C1 segment of cervical spinal cord (tissue), 14 donors: ENCODE measurements around the gene MAP1S.

Experiments
- DNase-seq, 14 donors: peaks; one replicate each; lab custom pipeline; 2025; lab: John Stamatoyannopoulos, UW

MAP1S gene

DNA sequence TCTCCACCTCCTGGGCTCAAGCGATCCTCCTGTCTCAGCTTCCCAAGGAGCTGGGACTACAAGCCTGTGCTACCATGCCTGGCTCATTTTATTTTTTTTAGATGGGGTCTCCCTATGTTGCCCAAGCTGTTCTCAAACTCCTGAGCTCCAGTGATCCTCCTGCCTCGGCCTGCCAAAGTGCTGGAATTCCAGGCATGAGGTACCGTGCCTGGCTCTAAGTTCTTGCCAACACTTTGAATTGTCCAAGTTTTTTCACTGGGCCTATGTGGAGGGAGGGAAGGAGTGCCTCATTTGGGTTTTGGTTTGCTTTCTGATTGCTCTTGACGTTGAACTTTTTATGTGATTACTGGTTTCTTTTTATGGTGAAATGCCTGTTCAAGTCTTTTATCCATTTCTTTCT is 26.7 kb upstream of the MAP1S start:
- no peak for DNase-seq

DNA sequence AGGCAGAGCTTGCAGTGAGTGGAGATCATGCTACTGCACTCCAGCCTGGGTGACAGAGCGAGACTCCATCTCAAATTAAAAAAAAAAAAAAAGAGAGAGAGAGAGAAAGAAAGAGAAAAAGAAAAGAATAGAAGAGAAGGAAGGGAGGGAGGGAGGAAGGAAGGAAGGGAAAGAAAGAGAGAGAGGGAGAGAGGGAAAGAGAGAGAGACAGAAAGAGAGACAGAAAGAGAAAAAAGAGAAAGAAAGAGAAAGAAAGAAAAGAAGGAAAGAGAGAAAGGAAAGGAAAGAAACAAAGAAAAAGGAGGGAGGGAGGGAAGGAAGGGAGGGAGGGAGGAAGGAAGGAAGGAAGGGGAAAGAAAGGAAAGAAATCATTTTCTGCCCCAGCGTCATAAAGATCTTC is 24.1 kb upstream of the MAP1S start:
- DNase-seq = no peak

DNA sequence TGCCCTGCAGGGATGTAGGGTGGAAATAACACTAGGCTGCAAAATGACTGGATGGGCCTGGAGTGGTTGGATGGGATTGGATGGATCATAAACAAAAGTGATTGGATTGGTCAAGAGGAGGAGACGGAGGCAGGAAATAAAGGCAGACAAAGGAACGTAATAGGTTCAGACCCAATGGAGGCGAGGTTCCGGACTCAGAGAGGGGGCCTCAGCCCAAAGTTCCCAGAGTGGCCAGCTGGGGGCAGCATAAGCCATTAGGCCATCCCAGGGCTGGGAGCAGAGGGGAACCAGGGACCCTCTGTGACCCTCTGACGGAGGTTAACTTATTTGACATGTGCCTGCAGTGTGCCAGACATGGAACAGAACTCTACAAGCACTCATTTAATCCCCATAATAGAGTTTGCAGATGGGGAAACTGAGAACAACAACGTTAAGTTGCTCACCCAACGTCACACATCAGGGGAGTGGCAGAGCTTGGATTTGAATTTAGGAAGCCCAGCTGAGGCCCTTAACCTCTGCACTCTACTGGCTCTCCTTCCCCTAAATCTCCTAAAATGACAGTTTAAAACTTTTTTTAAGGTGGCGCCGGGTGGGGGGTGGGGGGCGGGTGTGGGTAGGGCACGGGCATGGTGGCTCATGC is 15.3 kb upstream of the MAP1S start:
- peak in 8 of 14 donors; percentile 12 to 60 (median 36) for DNase-seq

DNA sequence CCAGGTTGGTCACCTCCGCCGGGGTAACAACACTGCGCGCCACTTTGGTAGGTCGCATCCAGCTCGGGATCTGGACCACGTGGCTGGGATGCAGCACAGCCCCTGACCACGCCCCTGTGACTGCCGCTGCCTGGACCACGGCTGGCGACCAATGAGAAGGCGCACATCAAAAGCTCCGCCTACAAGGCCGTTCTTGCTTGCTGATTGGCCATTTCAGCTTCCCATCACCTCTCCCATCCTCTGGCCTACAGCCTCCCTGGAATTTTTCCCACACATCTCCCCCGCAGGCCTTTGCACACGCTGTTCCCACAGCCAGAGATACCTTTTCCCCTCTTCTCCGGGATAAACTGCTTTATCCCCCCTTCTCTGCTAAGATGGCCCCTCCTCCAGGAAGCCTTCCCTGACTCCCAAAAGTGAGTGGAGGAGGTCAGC is 12.5 kb upstream of the MAP1S start:
- DNase-seq = peak in 10 of 14 donors; percentile 5 to 78 (median 14)

DNA sequence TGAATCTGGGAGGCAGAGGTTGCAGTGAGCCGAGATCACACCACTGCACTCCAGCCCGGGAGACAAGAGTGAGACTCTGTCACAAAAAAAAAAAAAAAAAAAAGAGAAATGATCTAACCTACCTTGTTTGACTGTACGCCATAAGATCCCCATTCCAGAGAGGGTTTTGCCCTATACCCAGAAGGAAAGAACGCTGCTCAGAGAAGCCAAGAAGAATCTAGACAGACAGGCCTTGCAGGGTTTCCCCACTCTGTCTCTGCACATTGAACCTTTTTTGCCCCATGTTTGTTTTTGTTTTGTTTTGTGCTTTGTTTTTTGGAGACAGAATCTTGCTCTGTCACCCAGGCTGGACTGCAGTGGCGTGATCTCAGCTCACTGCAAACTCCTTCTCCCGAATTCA is 7.4 kb upstream of the MAP1S start:
- DNase-seq = no peak

DNA sequence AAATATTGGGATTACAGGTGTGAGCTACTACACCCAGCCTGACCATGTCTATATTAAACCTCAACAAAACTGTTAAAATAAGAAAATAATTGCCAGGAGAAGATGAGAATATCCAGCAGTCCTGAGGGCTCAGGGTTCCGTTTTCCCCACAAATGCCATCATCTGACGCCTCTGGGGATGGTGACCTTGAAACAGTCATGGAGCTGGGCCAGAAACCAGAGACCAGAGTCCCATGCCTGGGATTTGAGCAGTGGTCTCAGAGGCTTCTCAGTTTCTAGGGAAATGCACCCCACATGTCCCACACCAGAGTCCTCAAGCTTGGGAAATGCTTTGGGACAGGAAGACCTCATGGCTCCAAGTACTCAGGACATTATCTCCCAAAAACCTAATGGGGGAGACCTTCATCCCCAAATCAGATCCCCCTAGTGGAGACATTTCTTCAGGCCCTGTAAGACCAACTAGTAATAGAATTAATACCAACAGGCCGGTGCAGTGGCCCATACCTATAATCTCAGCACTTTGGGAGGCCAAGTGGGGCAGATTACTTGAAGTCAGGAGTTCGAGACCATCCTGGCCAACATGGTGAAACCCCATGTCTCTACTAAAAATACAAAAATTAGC is 2.9 kb upstream of the MAP1S start:
- no peak for DNase-seq

DNA sequence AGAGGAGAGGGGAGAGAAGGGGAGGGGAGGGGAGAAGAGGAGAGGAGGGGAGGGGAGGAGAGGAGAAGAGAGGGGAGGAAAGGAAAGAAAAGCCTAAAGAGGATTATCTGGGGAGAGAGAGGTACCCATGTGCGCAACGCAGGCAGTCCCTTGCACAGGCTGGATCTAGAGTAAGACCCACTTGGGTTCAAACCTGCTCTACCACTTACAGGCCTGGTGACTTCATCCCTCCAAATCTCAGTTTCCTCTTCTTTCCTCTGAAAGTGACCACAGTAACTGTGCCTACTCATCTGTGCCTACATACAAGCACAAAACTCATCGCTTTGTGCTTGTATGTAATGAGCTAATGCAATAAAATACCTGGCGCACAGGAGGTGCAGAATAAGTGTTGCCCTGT is 732 bp upstream of the MAP1S start:
- no peak for DNase-seq

DNA sequence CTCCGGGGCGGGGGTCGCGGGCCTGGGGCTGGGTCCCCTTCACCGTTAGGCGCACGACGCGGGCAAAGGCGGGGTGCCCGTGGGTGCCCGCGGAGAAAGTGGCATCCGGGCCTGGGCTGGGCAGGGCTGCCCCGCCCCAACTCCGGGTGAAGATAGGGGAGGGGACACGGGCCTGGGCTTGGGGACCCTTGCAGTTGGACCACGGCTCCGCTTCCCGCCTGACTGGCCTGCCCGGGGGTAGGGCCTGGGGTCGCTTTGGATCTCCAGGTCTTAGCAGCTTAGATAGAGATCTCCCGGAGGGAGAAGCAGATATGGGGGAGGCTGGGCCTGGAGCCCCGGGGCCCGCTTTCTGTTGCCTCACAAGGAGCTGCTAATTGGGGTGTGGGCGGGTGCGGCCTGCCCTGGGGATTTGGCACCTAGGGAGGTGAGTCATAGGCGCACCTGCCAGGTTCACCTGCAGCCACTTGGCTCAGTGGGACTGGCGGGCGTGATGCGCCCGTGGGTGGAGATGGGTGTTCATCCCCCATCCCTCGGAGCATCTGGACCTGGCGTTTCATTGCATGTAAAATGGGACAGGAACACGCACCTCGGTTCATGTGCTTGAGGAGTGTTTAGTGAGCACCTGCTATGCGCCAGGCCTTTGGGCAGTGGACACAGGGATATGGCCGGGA is 585 bp downstream of the MAP1S start:
- DNase-seq = peak in 1 of 14 donors; percentile 24

DNA sequence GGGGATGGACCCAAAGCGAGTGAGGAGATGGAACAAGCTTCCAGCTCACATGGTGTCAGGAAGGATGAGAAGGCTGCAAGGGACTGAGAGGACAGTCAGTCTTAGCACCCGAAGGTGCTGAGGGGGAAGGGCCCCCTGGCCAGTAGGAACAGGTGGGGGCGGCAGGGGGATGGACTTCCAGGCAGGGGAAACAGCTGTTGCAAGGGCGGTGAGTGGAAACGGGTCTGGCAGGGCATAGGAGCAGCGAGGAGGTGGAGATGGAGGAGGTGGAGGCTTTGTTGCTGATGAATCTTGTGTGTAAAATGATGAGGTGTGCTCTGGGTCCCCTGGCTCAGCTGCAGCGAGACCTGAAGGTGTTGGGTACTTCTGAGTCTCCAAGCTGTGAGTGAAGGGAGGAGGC is 1.2 kb downstream of the MAP1S start:
- DNase-seq = no peak

DNA sequence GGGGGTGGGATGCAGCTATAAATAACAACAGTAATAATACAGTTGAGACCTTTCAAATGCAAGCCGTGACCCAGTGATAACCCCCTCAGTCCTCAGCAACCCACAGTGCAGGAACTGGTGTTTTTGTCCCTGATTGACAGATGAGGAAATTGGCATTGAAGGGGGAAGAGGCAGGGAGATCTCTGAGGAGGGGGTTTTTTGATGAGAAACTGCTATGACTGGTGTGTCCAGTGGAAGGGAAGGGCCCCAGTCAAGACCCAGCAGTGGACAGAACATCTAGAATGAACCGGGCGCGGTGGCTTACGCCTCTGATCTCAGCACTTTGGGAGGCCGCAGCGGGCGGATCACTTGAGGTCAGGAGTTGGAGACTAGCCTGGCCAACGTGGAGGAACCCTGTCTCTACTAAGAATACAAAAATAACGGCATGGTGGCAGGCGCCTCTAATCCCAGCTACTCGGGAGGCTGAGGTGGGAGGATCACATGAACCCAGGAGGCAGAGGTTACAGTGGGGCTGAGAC is 1.9 kb downstream of the MAP1S start:
- DNase-seq = no peak

DNA sequence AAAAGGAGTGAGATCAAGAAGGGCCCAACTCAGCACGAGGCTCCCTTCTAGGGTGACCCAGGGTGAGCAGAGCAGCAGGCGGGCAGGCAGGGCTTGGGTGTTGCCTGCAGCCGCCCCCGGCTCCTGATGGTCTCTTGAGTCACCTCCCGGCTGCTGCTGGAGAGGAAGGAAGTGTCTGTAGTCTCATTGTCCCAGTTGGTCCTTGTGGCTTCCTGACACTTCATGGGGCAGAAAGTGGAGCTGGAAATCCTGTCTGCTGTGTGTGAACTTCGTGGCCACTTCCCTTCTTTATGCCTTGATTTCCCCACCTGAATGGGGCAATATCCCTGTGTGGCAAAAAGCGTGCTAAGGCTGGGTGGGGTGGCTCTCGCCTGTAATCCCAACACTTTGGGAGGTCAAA is 2.5 kb downstream of the MAP1S start:
- DNase-seq = peak in 3 of 14 donors; percentile 13 to 32 (median 26)

DNA sequence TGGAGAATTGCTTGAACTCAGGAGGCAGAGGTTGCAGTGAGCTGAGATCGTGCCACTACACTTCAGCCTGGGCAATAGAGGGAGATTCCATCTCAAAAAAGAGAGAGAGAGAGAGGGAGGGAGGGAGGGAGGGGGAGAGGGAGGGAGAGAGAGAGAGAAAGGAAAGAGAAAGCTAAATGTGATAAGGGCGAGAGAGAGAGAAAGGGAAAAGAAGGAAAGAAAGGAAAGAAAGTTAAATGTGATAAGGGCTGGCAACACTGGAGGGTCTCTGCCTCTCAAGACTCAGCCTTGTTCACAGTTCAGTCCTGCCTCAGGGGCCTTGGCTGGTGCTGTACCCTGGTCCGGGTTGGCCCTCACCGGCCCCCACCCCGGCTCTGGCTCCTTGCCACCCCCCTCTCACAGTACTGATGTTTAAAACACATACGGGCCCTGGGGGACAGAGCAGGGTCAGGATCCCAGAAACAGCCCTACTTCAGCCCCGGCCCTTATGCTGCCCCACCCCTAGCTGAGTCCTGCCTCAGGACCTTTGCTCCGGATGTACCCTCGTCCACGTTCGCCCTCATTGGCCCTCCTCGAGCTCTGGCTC is 3.5 kb downstream of the MAP1S start:
- DNase-seq = no peak

DNA sequence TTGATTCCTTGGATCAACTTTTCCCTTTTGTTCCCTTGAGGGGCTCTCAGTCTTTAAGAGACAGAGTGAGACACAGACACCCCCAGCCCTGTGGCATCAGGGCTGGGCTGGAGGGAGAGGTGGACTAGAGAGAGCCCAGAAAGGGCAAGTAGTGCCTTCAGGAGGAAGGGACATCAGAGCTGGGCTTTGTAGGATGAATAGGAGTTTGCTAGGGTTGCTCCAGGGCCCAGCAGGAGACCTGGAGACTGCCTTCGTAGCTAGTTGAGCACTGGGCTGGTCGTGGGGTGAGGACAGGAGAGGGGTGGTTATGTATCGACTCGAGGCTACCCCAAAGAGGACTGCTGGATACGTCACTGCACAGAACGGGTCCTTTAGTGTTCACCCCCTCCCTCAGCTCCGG is 5.4 kb downstream of the MAP1S start:
- no peak for DNase-seq

DNA sequence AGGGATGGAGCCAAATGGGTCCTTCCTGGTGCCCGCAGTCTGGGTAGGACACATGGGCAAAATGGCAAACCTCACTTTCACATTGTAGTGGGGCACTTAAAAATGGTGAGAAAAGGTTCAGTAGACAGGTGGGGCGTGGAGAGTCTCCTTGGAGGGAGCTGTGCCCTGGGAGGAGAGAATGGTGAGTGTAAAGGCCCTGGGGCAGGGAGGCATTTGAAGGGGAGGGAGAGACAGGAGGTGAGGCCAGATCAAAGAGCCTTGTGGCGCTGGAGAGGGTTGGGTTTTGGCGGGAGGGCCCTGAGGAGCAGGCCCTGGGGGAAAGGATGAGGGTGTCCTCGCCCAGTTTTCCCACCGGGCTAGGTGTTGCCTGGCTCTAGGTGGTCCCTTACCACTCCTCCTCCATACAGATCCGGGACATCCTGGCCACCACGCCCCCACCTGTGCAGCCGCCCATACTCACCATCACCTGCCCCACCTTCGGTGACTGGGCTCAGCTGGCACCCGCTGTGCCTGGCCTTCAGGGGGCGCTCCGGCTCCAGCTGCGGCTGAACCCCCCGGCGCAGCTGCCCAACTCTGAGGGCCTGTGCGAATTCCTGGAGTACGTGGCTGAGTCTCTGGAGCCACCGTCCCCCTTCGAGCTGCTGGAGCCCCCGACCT is 6.3 kb downstream of the MAP1S start:
- DNase-seq = no peak

DNA sequence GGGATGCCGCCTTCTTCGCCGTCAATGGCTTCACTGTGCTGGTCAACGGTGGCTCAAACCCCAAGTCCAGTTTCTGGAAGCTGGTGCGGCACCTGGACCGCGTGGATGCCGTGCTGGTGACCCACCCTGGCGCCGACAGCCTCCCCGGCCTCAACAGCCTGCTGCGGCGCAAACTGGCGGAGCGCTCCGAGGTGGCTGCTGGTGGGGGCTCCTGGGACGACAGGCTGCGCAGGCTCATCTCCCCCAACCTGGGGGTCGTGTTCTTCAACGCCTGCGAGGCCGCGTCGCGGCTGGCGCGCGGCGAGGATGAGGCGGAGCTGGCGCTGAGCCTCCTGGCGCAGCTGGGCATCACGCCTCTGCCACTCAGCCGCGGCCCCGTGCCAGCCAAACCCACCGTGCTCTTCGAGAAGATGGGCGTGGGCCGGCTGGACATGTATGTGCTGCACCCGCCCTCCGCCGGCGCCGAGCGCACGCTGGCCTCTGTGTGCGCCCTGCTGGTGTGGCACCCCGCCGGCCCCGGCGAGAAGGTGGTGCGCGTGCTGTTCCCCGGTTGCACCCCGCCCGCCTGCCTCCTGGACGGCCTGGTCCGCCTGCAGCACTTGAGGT is 7.0 kb downstream of the MAP1S start:
- DNase-seq = no peak

DNA sequence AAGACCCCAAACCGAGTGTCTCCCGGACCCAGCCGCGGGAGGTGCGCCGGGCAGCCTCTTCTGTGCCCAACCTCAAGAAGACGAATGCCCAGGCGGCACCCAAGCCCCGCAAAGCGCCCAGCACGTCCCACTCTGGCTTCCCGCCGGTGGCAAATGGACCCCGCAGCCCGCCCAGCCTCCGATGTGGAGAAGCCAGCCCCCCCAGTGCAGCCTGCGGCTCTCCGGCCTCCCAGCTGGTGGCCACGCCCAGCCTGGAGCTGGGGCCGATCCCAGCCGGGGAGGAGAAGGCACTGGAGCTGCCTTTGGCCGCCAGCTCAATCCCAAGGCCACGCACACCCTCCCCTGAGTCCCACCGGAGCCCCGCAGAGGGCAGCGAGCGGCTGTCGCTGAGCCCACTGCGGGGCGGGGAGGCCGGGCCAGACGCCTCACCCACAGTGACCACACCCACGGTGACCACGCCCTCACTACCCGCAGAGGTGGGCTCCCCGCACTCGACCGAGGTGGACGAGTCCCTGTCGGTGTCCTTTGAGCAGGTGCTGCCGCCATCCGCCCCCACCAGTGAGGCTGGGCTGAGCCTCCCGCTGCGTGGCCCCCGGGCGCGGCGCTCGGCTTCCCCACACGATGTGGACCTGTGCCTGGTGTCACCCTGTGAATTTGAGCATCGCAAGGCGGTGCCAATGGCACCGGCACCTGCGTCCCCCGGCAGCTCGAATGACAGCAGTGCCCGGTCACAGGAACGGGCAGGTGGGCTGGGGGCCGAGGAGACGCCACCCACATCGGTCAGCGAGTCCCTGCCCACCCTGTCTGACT is 7.9 kb downstream of the MAP1S start:
- DNase-seq = no peak

DNA sequence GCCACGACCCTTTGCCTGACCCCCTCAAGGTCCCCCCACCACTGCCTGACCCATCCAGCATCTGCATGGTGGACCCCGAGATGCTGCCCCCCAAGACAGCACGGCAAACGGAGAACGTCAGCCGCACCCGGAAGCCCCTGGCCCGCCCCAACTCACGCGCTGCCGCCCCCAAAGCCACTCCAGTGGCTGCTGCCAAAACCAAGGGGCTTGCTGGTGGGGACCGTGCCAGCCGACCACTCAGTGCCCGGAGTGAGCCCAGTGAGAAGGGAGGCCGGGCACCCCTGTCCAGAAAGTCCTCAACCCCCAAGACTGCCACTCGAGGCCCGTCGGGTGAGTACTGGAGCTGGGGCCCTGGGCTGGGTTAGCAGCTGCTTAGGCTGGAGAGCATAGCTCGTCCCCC is 8.6 kb downstream of the MAP1S start:
- no peak for DNase-seq

DNA sequence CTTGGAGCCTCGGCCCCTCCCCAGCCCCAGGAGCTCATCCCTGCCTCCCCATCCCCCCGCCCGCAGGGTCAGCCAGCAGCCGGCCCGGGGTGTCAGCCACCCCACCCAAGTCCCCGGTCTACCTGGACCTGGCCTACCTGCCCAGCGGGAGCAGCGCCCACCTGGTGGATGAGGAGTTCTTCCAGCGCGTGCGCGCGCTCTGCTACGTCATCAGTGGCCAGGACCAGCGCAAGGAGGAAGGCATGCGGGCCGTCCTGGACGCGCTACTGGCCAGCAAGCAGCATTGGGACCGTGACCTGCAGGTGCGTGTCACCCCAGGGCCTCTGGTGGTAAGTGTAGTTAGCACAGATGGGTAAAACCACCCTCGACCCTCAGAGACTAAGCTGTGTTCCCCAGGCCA is 13.8 kb downstream of the MAP1S start:
- no peak for DNase-seq

DNA sequence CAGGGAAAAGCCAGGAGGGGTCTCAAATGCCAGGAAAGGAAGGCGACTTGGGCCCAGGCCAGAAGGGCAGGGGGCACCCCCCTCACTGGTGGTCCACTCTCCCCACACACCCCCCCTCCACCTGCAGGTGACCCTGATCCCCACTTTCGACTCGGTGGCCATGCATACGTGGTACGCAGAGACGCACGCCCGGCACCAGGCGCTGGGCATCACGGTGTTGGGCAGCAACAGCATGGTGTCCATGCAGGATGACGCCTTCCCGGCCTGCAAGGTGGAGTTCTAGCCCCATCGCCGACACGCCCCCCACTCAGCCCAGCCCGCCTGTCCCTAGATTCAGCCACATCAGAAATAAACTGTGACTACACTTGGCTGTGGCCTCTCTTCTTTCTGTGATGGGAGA is 14.9 kb downstream of the MAP1S start:
- DNase-seq = no peak

DNA sequence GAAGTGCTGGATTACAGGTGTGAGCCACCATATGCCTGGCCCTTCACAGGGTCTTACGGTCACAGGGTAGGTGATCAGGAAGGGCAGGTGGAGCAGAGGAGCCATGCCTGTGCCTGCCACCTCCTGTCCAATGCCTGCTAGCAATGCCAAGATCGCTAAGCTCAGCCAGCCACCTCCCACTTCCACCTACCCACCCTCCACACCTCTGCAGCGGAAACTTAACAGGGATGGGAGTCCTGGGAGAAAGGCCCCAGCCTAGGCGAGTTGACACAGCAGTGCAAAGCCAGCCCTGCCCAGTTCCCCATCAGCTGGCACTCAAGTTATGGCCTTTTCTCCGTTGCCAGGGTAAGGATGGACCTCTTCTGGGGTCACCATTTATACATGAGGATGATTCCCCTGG is 16.1 kb downstream of the MAP1S start:
- no peak for DNase-seq

DNA sequence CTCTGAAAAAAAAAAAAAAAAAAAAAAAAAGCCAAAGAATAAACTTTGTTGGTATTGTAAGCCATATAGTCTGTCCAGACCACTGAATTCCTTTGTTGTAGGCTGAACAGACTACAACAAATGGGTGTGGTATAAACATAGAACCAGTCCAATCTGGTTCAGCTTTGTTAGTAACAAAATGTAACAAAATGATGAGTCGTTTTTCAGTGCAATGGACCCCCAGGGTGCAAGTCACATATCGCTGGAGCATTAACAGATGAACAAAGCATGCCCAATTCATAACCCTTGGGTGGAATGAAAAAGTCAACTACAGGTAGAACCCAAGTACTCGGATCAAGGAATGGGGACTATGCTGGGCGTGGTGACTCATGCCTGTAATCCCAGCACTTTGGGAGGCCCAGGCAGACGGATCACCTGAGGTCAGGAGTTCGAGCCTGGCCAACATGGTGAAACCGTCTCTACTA is 18.4 kb downstream of the MAP1S start:
- no peak for DNase-seq
